CD1c-positive myeloid dendritic cell (primary cell): Measurements from ENCODE around the gene SLC44A5.
"Not testable (repeated sequence)": the region's sequence is repeated elsewhere in the genome, so short reads cannot be mapped to it uniquely, and the experiment has no call there.

Experiments
- DNase-seq: peaks from one replicate; pipeline ENCODE4 v3.0.0-alpha.2; 2016; ENCODE audit errors: extremely low spot score

The SLC44A5 gene

DNA sequence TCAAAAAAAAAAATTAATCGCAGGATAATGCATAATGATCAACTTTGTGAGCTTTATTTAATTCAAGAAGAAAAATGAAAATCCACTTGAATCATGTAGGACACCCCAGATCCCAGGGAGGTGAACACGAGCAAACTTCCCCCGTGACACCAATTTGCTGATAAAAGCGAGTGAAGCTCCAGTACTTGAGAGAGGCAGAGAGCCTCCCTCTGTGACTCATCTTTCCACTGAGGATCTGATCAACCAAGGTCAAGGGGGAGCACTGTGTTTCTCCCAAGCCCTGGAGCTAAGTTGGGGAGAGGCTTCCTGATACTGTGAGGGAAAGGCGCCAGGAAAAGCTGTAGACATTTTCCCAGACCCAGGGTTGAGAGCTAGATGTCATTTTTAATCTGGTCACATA, 160.9 kb downstream of the SLC44A5 start:
- DNase-seq: no peak

GRCh38 chr1:75444220-75444619, 166.7 kb downstream of the SLC44A5 start:
- DNase-seq: no peak

- no peak for DNase-seq
These were observed 170.6 kb downstream of the SLC44A5 start for GRCh38 chr1:75440274-75440673.

DNA sequence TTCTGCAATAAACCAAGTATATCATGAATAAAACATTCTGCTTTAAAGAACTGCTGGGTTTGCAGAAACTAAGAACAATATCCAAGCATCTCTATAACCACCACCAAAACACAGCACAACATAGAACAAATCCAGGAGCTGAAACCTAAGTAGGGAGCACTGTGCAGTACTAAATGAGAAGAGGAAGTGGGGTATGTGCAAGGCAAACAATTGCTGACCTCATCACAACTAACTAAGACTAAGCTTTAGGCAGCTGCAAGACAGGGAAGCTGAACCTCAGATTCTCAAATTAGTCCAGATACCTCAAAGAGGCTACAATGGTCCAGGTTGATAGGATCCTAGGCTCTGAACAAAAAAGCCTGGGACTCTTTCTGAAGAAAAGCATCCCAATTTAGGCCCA, 172.6 kb downstream of the SLC44A5 start:
- no peak for DNase-seq

- DNase-seq: no peak
These were observed 179.1 kb downstream of the SLC44A5 start for GRCh38 chr1:75431843-75432242.

GRCh38 chr1:75430526-75430925, 180.4 kb downstream of the SLC44A5 start:
- no peak for DNase-seq

GRCh38 chr1:75426688-75427087, 184.2 kb downstream of the SLC44A5 start:
- no peak for DNase-seq

DNA sequence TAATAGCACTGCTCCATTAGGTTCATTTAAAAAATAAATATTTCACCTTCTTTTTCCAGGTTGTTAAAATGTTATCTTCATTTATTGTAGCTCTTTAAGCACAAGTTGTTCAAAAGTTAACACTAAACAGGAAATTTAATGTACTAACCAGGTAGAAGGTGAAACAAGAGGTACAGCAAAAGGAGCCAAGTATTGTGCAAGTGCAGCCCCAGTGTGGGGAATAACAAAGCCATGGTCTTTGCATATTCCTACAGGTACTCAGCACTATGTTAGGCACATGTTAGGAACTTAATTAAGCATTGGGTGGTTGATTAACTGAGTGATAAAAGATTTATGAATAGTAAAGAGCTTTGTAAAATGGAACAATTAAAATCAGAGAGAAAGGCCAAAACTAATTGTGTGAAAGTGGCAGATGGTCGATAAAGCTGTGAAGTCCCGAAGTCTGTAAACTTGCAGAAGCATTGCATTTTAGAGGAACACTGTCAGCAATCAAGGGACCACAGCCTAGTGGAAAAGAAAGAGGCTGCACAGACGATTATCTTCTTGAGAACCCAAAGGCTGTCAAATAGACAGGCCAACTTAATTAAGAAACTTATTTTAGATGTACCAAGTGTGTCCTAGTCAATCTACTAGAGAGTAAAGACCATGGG, 185.8 kb downstream of the SLC44A5 start:
- no peak for DNase-seq

GRCh38 chr1:75423616-75424015, 187.3 kb downstream of the SLC44A5 start:
- DNase-seq: no peak

- DNase-seq: no peak
These were observed 187.8 kb downstream of the SLC44A5 start for GRCh38 chr1:75423136-75423535.

GRCh38 chr1:75421371-75421770, 189.5 kb downstream of the SLC44A5 start:
- DNase-seq: no peak

DNA sequence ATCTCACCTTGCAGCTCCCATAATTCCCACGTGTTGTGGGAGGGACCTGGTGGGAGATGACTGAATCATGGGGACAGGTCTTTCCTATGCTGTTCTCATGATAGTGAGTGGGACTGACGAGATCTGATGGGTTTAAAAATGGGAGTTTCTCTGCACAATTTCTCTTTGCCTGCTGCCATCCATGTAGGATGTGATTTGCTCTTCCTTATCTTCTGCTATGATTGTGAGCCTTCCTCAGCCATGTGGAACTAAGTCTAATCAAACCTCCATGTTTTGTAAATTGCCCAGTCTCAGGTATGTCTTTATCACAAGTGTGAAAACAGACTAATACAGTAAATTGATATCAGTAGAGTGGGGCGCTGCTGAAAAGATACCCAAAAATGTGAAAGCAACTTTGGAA, 195.7 kb downstream of the SLC44A5 start:
- DNase-seq: no peak

DNA sequence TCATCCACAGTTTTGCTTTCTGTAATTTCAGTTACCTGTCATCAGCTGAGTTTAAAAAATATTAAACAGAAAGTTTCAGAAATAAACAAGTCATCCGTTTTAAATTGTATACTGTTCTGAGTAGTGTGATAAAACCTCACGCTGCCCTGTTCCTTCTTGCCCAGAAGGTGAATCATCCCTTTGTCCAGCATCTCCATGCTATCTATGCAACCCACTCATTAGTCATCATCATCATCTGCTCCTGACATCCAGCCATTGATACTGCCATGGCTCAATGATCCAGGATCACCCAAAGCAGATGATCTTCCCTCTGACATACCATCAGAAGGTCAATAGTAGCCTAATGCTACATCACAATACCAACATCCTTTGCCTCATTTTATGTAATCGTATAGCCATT, 198.3 kb downstream of the SLC44A5 start:
- no peak for DNase-seq

DNA sequence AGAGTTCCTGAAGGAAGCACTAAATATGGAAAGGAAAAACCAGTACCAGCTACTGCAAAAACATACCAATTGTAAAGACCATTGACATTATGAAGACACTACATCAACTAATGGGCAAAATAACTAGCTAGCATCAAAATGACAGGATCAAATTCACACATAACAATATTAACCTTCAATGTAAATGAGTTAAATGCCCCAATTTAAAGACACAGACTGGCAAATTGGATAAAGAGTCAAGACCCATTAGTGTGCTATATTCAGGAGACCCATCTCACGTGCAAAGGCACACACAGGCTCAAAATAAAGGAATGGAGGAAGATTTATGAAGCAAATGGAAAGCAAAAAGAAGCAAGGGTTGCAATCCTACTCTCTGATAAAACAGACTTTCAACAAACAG, 206.2 kb downstream of the SLC44A5 start:
- DNase-seq: not testable (repeated sequence)

- not testable (repeated sequence) for DNase-seq
These were observed 207.7 kb downstream of the SLC44A5 start for GRCh38 chr1:75403147-75403646.

DNA sequence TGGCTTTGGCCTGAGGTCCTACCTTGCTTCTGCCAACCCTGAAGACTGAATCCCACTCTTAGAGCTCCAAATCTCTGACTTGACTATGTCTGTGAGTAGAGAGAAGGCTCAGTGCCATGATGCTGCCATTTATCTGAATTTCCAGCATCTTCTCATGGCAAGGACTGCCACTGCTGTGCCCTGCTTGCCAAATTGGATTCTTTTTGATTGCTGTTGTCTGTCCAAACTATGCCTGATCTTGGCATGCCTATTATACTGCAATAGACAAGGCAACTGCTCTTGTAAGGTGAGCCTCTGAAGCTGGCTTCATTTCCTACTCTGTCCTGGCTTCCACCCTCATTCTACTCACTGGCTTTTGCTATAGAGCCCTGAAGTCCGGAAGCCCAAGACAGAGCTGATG, 210.2 kb downstream of the SLC44A5 start:
- DNase-seq: no peak

- DNase-seq: no peak
These were observed 214.2 kb downstream of the SLC44A5 start for GRCh38 chr1:75396745-75397144.

DNA sequence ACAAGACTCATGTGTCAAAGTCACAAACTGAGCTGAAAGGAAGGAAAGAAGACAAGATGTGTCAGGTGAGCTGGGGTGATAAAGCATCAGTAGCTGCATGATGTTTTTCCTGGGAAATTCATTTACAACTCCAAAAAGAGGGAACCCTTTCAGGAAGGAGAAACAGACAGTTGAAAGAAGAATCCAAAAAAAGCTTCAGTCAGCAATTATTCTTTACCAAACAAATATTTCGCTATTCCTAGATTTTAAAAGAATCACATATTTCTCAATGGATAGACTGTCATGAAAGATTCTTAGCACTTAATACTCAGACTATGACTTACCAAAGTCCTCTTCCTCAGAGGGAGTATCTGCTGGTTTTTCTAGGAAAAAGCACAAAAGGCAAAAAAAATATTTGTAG, 214.7 kb downstream of the SLC44A5 start:
- DNase-seq: no peak

GRCh38 chr1:75394386-75395139, 216.4 kb downstream of the SLC44A5 start:
- DNase-seq: no peak

DNA sequence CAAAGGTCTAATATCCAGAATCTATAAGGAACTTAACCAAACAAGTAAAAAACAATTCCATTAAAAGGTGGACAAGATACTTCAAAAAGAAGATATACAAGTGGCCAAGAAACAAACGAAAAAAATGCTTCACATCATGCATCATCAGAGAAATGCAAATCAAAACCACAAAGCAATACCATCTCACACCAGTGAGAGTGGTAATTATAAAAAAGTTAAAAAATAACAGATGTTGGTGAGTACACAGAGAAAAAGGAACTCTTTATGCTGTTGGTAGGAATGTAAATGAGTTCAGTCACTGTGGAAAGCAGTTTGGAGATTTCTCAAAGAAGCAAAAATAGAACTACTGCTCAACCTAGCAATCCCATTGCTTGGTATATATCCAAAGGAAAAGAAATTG, 218.6 kb downstream of the SLC44A5 start:
- no peak for DNase-seq

- not testable (repeated sequence) for DNase-seq
These were observed 235.2 kb downstream of the SLC44A5 start for GRCh38 chr1:75375476-75376447.

DNA sequence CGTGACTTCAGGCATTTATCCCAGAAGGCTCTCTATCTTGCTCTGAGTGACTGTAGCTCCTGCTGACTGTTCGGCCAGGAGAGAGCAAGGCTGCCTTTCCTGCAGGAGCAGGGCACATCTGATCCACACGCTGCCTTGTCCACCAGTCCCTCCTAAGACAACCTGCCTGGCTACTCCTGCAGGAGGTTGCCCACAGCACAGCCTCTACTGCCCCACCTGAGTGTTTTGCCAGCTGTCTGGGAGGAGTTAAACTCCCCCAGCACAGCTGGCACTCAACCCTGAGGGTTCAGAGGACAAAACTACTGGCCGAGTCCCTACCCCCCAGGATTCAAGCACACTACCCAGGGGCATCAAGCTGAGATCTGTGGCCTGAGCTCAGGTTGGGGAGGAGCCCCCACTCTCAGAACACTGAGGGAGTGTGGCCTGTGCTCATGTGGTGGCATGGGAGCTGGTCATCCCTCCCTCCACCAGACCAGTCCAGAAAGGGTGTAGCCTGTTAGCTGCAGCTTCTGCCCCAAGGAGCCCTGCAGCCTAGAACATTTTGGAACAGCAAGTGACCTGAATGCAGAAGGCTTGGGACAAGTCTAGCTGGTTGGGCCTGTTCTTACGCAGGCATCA, 237.3 kb downstream of the SLC44A5 start:
- no peak for DNase-seq
